B cell (primary cell): ENCODE data around the gene IAPP. TPM values are rescaled to one million over a fixed set of nuclear protein-coding genes. Genes with fewer than 3 reads are reported as not detected.

Experiments
- ATAC-seq: fragments of 200-7000 bp; cut with Tn5 transposase; one replicate; pipeline ENCODE4 v1.10.0; 2021; ENCODE audit warnings: low read depth, mild to moderate bottlenecking, moderate number of reproducible peaks, moderate library complexity
- CTCF ChIA-PET: fragments of 350-600 bp; sonication (Branson Sonifier 250); formaldehyde crosslinking; loops from one replicate; lab custom pipeline; 2021; ENCODE audit warnings: antibody characterized with exemption, inconsistent platforms; lab: Charles Lee
- POLR2A ChIA-PET: fragments of 350-600 bp; sonication (Branson Sonifier 250); formaldehyde crosslinking; loops from one replicate; lab custom pipeline; 2021; ENCODE audit warnings: antibody characterized with exemption; lab: Charles Lee
- DNase-seq: peaks from one replicate; pipeline ENCODE4 v3.0.0; 2013
- H2AFZ ChIP-seq: 2 replicates; pipeline ENCODE4 v1.6.1; 2012; ENCODE audit warnings: mild to moderate bottlenecking, low read depth, low read length; ENCODE audit not compliant: insufficient read depth, poor library complexity, severe bottlenecking
- H3K27ac ChIP-seq, 2 donors: 1 replicate in 1 of 2; 2 replicates in 1 of 2; pipeline ENCODE4 v1.5.1; 2012 to 2013; ENCODE audit warnings: low read length in 2 of 2, mild to moderate bottlenecking in 2 of 2, moderate library complexity in 1 of 2
- H3K27me3 ChIP-seq, 4 experiments: fragments of 200-600 bp in 1 of 4; sonication (generic) in 1 of 4; replicated peaks in 1 of 4; 1 replicate in 2 of 4; 2 replicates in 2 of 4; pipeline versions ENCODE4 v1.6.1 to v1.7.0; 2013 to 2016; ENCODE audit warnings: low read length in 3 of 4, mild to moderate bottlenecking in 2 of 4, mixed read lengths in 1 of 4, moderate library complexity in 1 of 4; ENCODE audit not compliant: insufficient read depth in 4 of 4, control insufficient read depth in 3 of 4; ENCODE audit errors: control extremely low read depth in 1 of 4
- H3K36me3 ChIP-seq, 2 experiments: replicated peaks in 1 of 2; 1 replicate in 1 of 2; 2 replicates in 1 of 2; pipeline versions ENCODE4 v1.6.1 to v1.7.1; 2013; ENCODE audit warnings: low read length in 1 of 2; ENCODE audit not compliant: insufficient read depth in 2 of 2, control insufficient read depth in 1 of 2; ENCODE audit errors: control extremely low read depth in 1 of 2, extremely low read depth in 1 of 2
- H3K4me1 ChIP-seq, 2 donors: fragments of 200-600 bp in 1 of 2; sonication (generic) in 1 of 2; 1 replicate in 1 of 2; 2 replicates in 1 of 2; pipeline versions ENCODE4 v1.5.1 to v1.6.1; 2013 to 2017; ENCODE audit warnings: low read length in 2 of 2; ENCODE audit not compliant: control insufficient read depth in 2 of 2, insufficient read depth in 2 of 2
- H3K4me2 ChIP-seq: replicated peaks from 2 replicates; pipeline ENCODE3; 2012; ENCODE audit warnings: mild to moderate bottlenecking, low read depth, low read length; ENCODE audit not compliant: poor library complexity, severe bottlenecking
- H3K4me3 ChIP-seq, 5 experiments: fragments of 200-600 bp in 1 of 5; sonication (generic) in 1 of 5; 1 replicate in 3 of 5; 2 replicates in 2 of 5; pipeline versions ENCODE4 v1.5.1 to v1.7.0; 2011 to 2016; ENCODE audit warnings: low read length in 4 of 5, mild to moderate bottlenecking in 4 of 5, low read depth in 2 of 5, control low read depth in 1 of 5, moderate library complexity in 1 of 5; ENCODE audit not compliant: insufficient read depth in 1 of 5; ENCODE audit errors: control extremely low read depth in 1 of 5, extremely low read depth in 1 of 5
- H3K79me2 ChIP-seq: fragments of 200-600 bp; sonication (generic); one replicate; pipeline ENCODE4 v1.6.0; 2016; ENCODE audit warnings: low read length; ENCODE audit not compliant: control insufficient read depth, insufficient read depth
- H3K9ac ChIP-seq: fragments of 200-600 bp; sonication (generic); 2 replicates; pipeline ENCODE4 v1.6.1; 2017; ENCODE audit warnings: mild to moderate bottlenecking, low read length, moderate library complexity
- H3K9me3 ChIP-seq, 3 donors: one replicate each; pipeline versions ENCODE4 v1.6.1 to v1.7.1; 2013; ENCODE audit warnings: low read length in 2 of 3; ENCODE audit not compliant: control insufficient read depth in 2 of 3, insufficient read depth in 1 of 3; ENCODE audit errors: control extremely low read depth in 1 of 3
- H4K20me1 ChIP-seq: 2 replicates; pipeline ENCODE4 v1.6.0; 2012; ENCODE audit warnings: mild to moderate bottlenecking, low read length; ENCODE audit not compliant: insufficient read depth, control insufficient read depth, poor library complexity, severe bottlenecking
- H3K27ac Mint-ChIP-seq: one replicate; pipeline ENCODE4 v1.8.0; 2021; ENCODE audit warnings: mixed read lengths
- H3K27me3 Mint-ChIP-seq: one replicate; pipeline ENCODE4 v1.8.0; 2021; ENCODE audit warnings: mixed read lengths
- H3K4me1 Mint-ChIP-seq: one replicate; pipeline ENCODE4 v1.8.0; 2021; ENCODE audit warnings: mixed read lengths
- H3K4me3 Mint-ChIP-seq: one replicate; pipeline ENCODE4 v1.8.0; 2021; ENCODE audit warnings: mixed read lengths
- H3K9me3 Mint-ChIP-seq: one replicate; pipeline ENCODE4 v1.8.0; 2022; ENCODE audit warnings: mixed read lengths; ENCODE audit not compliant: insufficient read depth
- EZH2 ChIP-seq: IDR thresholded peaks from 2 replicates; pipeline ENCODE4 v1.6.1; 2012; ENCODE audit warnings: borderline replicate concordance, low read depth, mild to moderate bottlenecking, moderate library complexity, low read length; ENCODE audit not compliant: insufficient read depth, poor library complexity, severe bottlenecking
- WGBS: methylation state at CpG from one replicate; pipeline ENCODE4 v1.1.5; 2013; ENCODE audit warnings: missing lambda C conversion rate; ENCODE audit not compliant: insufficient coverage; 5-methylcytosine and 5-hydroxymethylcytosine counted together
- intact Hi-C: fragments of 100-400 bp; cut with micrococcal nuclease; formaldehyde crosslinking; loops from one replicate; pipeline ENCODE4 v1.10.0; 2022
- polyA plus RNA-seq: library from polyadenylated mRNA; depleted of rRNA; stranded (reverse); fragments of >200 nt; gene quantifications from 2 replicates; pipeline ENCODE4 v1.2.3, GENCODE V29; 2012
- total RNA-seq, 2 donors: library from RNA; stranded (reverse); fragments of 120-200 nt in 1 of 2; gene quantifications; 1 replicate in 1 of 2; 2 replicates in 1 of 2; pipeline versions ENCODE4 v1.2.3 to v1.2.4, GENCODE V29; 2013 to 2022
- TF ChIP-seq, protein P1 (sequence below): fragments of 200-600 bp; IDR thresholded peaks from one replicate; pipeline ENCODE4 v1.8.0; 2022; ENCODE audit warnings: antibody characterized with exemption, mild to moderate bottlenecking

Gene IAPP
- total and polyA plus RNA-seq, 2 donors (not counting 1 experiment from before 2014, with no cell fraction given) = not detected

DNA sequence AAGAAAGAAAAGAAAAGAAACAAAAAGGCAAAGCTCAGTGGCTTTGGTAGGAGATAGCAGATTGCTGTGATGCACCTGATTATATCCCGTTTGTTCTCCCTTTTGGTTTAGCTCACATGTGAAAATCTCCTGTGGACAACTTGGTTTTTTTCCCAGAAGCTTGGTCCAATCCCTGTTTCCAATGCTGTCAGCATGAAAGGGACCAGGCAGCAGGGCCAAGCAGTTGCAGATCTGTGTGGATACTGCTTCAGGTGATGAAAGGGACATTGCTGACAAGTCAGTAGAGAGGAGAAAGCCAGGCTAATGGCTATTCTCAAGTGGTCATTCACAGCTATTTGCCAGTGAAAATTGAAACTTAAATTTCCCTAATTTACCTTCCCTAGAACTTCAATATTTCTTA, 19.2 kb upstream of the IAPP start:
- Histone ChIP-seq H3K4me3 (no peak overlapping the region), H2AFZ (no peak overlapping the region), H4K20me1 (no peaks in the 10 kb centered on the region), H3K36me3 (no peaks in the 10 kb centered on the region), H3K27me3 (no peaks in the 10 kb centered on the region), H3K9ac (no peak overlapping the region), H3K4me2 (no peak overlapping the region), H3K4me1 (no peaks in the 10 kb centered on the region), H3K27ac (no peak overlapping the region), H3K79me2 (no peaks in the 10 kb centered on the region), H3K9me3 (no peaks in the 10 kb centered on the region)
- WGBS = 11% methylated on average over 1 of the region's 1 CpG
- Mint-ChIP-seq H3K27ac (no peak overlapping the region), H3K27me3 (peaks cover 3% of the 10 kb centered on the region), H3K9me3 (no peaks in the 10 kb centered on the region), H3K4me1 (no peaks in the 10 kb centered on the region), H3K4me3 (no peak overlapping the region)
- ChIA-PET POLR2A (no interaction called here), CTCF (no interaction called here)
- DNase-seq (no peak), ATAC-seq (no peak)
- TF ChIP-seq, protein P1, sequence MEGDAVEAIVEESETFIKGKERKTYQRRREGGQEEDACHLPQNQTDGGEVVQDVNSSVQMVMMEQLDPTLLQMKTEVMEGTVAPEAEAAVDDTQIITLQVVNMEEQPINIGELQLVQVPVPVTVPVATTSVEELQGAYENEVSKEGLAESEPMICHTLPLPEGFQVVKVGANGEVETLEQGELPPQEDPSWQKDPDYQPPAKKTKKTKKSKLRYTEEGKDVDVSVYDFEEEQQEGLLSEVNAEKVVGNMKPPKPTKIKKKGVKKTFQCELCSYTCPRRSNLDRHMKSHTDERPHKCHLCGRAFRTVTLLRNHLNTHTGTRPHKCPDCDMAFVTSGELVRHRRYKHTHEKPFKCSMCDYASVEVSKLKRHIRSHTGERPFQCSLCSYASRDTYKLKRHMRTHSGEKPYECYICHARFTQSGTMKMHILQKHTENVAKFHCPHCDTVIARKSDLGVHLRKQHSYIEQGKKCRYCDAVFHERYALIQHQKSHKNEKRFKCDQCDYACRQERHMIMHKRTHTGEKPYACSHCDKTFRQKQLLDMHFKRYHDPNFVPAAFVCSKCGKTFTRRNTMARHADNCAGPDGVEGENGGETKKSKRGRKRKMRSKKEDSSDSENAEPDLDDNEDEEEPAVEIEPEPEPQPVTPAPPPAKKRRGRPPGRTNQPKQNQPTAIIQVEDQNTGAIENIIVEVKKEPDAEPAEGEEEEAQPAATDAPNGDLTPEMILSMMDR = no peak
- TF ChIP-seq EZH2 = no peak
- intact Hi-C loops = no loop called here

DNA sequence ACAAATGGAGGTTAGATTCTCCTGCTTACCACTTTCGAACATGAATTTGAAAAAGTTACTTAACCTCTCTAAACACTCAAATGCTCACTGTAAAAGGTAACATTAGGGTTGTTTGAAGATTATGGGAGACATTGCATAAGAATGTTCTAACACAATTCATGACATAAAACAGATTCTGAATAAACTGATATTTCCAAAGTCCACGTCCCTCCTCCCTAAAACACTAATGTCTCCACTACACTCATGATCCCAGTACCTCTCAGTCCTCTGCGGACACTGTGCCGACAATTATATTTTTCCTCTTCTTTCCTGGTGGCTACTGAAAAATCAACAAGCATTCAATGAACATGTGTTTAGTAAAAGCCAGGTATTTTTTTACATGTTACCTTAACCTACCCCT, 18.8 kb upstream of the IAPP start:
- intact Hi-C loops = no loop called here
- H3K4me3 ChIP-seq = no peak overlapping the region
- CTCF ChIA-PET = no interaction called here
- no peaks in the 10 kb centered on the region for H3K4me1 ChIP-seq
- 87% methylated on average over 3 of the region's 4 CpGs for WGBS
- no peaks in the 10 kb centered on the region for H4K20me1 ChIP-seq
- TF ChIP-seq, protein P1 = no peak
- TF ChIP-seq EZH2 = no peak
- no peak overlapping the region for H3K9ac ChIP-seq
- Mint-ChIP-seq H3K27ac (no peak overlapping the region), H3K4me3 (no peak overlapping the region), H3K27me3 (peaks cover 3% of the 10 kb centered on the region), H3K9me3 (no peaks in the 10 kb centered on the region), H3K4me1 (no peaks in the 10 kb centered on the region)
- no peaks in the 10 kb centered on the region for H3K79me2 ChIP-seq
- H3K27ac ChIP-seq = no peak overlapping the region
- DNase-seq (no peak), ATAC-seq (no peak)
- H3K9me3 ChIP-seq = no peaks in the 10 kb centered on the region
- H3K27me3 ChIP-seq = no peaks in the 10 kb centered on the region
- H3K4me2 ChIP-seq = no peak overlapping the region
- H3K36me3 ChIP-seq = no peaks in the 10 kb centered on the region
- no peak overlapping the region for H2AFZ ChIP-seq
- POLR2A ChIA-PET = no interaction called here
